CD4-positive, alpha-beta T cell treated with Interleukin-10 for 1 hour (primary cell): ENCODE data around the gene FYB1.

ENCODE experiments used
- DNase-seq: peaks from one replicate; pipeline ENCODE4 v3.0.0-alpha.2; 2020

FYB1 gene

GRCh38 chr5:39158127-39158593, 61.2 kb downstream of the FYB1 start:
- DNase-seq, result no peak

DNA sequence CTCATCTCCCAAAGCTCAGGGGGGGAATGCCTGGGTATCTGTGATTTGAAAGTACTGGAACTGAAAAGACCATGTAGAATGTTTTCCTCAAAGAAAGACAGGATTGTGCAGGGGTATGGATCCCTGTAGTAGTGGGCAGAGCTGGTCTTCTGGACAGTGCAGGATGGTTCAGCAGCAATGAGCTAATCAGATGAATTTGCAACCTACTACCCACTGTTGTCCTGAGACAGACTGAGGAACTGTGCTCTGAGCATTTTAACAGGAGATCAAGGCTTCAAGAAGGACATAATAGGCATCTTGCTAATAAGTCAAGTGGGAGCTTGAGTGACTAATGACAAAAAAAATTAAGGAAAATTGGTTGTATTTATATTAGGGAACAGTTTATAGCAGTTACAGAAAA, 61.7 kb downstream of the FYB1 start:
- no peak for DNase-seq

DNA sequence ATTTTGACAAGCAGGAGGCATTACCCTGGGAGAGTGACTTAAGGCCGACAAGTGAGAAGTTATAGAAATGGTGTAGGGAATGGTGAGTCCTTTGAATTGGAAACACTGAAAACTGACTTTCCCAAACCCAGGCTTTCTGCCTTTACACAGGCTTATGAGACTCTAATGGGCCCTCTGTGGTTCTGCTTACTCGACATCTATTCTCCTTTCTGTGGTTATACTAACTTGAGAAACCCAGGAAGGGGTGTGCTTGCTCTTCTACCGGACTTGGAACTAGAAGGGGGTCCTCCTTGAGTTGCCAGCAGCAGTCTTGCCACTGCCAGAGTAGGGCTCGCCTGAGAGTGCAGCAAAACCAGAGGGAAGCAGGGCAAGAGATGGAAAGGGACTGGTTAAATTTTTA, 63.3 kb downstream of the FYB1 start:
- no peak for DNase-seq

GRCh38 chr5:39151745-39152144, 67.6 kb downstream of the FYB1 start:
- DNase-seq, result no peak

- no peak for DNase-seq
Measured at GRCh38 chr5:39149966-39150365, 69.4 kb downstream of the FYB1 start.

DNA sequence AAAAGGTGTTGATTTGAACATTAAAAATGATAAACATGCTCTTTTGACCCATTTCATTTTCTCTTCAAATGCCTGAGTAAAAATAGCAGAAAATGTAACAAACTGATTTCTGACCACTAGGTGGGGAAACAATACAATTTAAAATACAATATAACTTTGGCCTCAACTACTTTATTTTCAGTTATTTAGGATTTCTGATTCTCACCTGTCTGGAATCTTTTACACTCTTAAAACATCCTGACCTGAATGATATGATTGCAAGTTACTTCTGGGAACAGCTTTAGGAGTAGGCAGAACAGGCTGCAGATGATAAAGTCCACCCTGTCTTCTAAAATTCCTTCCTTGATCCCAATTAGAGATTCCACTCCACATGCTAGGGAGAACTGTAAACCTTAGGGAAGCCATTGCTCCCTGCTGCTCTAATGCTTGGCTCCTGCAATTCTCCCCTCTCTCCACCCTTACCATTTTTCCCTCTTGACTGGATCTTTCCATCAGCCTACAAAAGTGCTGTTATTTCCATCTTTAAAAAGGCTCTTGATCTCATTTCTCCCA, 70.3 kb downstream of the FYB1 start:
- DNase-seq, result peak; percentile 66

- no peak for DNase-seq
Measured at GRCh38 chr5:39146831-39147540, 72.4 kb downstream of the FYB1 start.

GRCh38 chr5:39143151-39143860, 76.1 kb downstream of the FYB1 start:
- DNase-seq, result no peak

- DNase-seq, result no peak
Measured at GRCh38 chr5:39140558-39141168, 78.7 kb downstream of the FYB1 start.

DNA sequence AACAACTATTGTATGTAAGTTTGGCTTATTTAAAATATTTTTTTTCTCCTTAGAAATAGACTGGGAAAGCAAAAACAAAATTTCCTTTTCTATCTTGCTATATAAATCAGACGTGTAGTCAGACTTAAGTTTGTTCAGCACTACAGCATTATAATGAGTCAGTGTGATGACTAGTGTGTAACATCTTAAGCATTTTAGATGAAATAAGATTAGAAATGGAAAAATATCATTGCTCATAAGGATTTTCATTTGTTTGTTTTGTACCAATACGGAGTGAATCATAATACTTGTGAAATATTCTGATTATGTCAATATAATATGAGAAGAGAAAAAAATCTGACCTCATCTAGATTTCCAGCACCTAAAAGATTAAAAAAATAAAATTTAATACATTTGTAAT, 80.5 kb downstream of the FYB1 start:
- DNase-seq, result no peak

DNA sequence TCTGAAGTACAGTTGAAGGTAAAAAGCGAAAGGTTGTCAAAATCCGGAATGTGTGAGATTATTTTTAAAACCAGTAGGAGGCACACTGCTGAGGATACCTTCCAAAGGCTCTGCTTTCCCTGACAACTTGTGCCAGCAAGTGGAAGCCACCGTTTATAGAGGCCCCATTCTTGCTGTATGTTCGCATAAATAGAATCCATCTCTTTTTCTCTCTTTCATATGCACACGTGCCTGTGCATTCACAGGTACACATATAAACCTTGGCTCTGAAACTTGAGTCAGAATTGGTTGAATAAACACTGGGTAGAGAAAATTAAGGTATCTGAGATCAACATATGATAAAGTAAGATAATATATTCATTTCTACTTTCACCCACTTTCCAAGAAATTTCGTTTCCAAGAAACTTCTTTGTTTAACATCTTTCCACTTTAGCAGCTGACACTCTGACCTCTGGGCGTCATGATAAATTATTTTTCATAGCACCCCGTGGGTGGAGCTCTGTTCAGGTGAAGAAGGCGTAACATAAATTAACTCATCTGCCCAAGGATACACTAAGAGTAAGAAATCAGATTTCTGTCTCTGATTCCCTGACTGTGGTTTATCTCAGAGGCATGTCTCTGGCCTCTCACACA, 81.4 kb downstream of the FYB1 start:
- no peak for DNase-seq

DNA sequence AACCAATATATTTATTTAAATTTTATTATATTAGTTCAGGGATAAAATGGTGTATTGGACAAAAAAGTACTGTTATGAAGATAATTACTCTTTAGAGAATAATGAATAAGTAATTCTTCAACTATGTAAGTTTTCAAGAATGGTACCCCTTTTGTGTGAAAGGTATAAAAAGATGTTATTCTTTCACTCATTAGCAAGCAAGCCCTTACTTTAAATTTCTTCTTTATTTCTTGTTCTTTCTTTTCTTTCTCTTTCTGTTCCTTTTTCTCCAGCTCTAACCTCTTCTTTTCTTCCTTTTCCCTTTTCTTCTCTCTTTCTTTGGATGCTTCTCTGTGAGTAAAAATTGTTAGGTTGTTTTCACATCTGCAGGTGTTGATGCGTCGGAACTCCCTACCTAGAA, 82.0 kb downstream of the FYB1 start:
- DNase-seq, result no peak

GRCh38 chr5:39132792-39133191, 86.6 kb downstream of the FYB1 start:
- DNase-seq, result no peak

DNA sequence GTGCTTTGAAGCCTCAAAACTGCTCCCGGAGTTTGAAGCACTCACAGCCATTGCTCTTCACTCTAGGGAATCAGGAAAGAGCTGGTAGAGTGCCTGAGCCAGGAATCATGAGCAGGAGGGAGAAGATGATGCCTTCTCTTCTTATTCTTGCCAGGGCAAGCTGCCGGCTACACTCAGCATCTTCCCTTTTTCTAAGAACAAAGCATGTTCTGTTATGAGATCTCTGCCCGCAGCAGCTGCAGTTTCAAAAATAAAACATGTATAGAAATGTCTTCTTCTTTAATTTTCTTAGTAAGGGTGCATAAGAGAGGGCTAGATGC, 87.3 kb downstream of the FYB1 start:
- no peak for DNase-seq

- DNase-seq, result no peak
Measured at GRCh38 chr5:39131210-39132127, 87.9 kb downstream of the FYB1 start.

- DNase-seq, result no peak
Measured at GRCh38 chr5:39130716-39131115, 88.6 kb downstream of the FYB1 start.

GRCh38 chr5:39121922-39122321, 97.4 kb downstream of the FYB1 start:
- DNase-seq, result no peak

DNA sequence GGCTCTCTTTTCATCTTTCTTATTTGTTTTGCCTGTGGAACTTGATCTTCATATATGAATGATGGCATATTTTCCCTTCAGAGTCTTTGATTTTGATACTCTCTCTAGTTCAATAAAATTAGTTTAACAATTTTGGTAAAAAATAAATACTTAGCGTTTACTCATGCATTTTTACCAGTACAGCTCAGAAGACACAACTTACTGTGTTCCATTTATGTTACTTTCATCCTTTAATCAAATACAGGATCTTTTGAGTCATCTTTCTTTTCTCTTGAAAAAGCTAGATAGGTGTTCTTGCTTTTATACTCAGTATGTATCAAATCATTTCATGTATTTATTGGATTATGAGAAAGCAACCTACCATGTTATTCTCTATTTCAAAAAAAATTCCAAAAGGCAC, 98.0 kb downstream of the FYB1 start:
- DNase-seq, result no peak

DNA sequence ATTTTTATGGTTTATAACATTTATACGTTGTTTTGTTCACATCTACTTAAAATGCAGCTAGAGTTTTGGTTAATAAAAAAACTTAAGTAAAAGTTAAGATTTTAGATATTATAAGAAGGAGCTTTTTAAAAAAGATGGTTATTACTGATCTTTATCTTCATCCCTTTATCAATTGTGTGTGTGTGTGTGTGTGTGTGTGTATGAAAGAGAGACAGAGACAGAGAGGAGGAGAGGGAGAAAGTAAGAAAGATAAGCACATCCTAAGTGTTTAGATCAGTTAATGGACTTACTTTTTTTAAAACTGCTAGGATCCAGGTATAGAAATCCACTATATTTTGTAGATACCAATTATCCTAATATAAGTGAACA, 99.3 kb downstream of the FYB1 start:
- no peak for DNase-seq

DNA sequence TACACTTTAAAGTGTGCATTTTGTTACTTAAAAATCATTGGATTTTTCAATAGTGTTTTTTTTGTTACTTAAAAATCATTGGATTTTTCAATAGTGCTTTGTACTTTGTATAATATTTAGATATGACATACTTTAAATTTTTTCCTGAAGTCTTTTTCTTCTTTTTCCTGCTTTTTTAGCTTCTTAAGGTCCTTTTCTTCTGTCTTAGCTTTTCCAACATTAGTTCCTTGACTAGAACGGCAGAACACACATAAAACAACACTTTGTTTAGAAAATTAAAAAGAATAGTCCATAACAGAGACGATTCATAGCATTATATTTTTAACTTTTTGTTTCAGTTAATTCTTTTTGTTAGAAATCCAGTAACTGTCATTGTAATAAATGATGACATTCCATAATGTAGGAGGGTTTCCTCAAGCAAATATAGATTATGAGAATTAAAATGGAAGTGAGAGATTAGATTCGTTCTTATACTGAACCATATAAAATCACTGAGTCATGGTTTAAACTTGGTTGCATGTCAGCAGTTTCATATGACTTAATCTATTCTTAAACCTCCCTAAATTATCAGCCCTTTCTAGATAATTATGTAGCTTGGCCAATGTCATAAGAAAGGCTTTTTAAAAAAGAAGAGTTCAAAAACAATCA, 99.8 kb downstream of the FYB1 start:
- DNase-seq, result no peak

- DNase-seq, result no peak
Measured at GRCh38 chr5:39118638-39119037, 100.7 kb downstream of the FYB1 start.

GRCh38 chr5:39117401-39117800, 102.0 kb downstream of the FYB1 start:
- DNase-seq, result no peak
